D721Med (cell line): ENCODE results near the gene P2RX2.

Source experiments
- DNase-seq: peaks from one replicate; pipeline ENCODE4 v3.0.0; 2011; ENCODE audit warnings: low spot score; ENCODE audit not compliant: insufficient read length
- FAIRE-seq: peaks from 2 replicates; lab custom pipeline; 2011; peaks lifted over from hg19 to GRCh38; lab: Jason Lieb, UNC
- TF ChIP-seq, protein P1 (sequence below): IDR thresholded peaks from 2 replicates; pipeline ENCODE4 v1.5.1; 2012; ENCODE audit warnings: mild to moderate bottlenecking, control low read depth; ENCODE audit not compliant: insufficient read depth; ENCODE audit errors: missing control alignments

The P2RX2 gene

DNA sequence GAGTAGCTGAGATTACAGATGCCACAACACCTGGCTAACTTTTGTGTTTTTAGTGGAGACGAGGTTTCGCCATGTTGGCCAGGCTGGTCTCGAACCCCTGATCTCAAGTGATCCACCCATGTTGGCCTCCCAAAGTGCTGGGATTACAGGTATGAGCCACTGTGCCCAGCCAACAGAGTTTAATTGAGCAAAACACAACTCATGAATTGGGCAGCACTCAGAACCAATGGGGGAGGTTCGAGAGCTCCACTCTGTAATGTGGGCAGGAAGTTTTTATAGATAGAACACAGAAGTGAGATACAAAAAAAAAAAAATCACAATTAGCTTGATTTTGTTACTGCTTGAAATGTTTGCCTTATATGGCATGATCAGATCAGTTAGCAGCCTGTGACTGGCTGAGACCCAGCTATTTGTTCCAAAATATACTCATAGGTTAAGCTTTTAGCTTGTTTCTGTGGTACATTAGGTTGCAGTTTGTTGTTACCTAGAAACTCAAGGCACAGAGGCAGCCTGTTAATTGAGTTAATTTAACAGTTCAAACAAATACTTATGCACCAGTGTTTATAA, 1.4 kb upstream of the P2RX2 start:
- TF ChIP-seq, protein P1, sequence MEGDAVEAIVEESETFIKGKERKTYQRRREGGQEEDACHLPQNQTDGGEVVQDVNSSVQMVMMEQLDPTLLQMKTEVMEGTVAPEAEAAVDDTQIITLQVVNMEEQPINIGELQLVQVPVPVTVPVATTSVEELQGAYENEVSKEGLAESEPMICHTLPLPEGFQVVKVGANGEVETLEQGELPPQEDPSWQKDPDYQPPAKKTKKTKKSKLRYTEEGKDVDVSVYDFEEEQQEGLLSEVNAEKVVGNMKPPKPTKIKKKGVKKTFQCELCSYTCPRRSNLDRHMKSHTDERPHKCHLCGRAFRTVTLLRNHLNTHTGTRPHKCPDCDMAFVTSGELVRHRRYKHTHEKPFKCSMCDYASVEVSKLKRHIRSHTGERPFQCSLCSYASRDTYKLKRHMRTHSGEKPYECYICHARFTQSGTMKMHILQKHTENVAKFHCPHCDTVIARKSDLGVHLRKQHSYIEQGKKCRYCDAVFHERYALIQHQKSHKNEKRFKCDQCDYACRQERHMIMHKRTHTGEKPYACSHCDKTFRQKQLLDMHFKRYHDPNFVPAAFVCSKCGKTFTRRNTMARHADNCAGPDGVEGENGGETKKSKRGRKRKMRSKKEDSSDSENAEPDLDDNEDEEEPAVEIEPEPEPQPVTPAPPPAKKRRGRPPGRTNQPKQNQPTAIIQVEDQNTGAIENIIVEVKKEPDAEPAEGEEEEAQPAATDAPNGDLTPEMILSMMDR = no peak
- FAIRE-seq (no peak), DNase-seq (no peak)

DNA sequence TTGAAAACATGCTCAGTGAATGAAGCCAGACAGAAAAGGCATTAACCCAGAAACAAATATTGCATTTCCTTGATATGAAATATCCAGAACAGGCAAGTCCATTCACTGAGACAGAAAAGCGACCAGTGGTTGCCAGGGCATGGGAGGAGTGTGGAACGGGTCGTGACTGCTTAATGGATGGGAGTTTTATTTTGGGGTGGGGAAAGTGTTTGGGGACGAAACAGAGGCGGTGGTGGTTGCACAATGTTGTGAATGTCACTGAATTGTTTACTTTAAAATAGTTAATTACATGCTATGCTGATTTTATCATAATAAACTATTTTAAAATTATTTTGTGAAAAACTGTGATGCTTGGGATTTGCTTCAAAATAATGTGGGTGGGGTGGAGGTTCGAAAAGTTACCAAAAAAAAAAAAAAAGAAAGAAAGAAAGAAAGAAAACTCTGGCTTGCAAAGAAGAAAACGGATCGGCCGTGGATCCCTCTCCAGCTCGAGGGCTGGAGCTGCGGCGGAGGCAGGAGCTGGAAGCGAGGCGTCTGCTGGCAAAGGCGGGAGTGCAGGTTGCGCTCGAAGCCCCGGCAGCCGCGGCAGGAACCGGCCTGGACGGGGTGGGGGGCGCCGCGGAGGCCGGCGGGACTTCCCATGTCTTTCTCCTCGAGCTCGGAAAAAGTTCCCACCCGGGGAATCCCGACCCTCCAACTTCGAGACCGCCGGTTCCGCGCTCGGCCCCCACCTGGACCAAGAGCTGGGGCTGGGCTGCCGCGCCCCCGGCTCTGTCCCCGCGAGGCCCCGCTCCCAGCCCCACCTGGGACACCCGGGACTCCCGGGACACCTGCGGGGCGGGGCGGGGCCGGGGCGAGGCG, 524 bp upstream of the P2RX2 start:
- TF ChIP-seq, protein P1 = no peak
- no peak for FAIRE-seq
- DNase-seq = no peak

DNA sequence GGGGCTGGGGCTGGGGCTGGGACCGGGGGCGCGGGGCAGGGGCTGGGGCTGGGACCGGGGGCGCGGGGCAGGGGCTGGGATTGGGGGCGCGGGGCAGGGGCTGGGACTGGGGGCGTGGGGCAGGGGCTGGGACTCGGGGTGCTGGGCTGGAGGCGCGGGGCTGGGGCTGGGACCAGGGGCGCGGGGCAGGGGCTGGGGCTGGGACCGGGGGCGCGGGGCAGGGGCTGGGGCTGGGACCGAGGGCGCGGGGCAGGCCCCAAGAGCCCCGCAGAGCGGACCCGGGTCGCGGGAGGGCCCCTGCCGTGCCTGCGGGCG, 452 bp downstream of the P2RX2 start:
- FAIRE-seq = no peak
- no peak for DNase-seq
- TF ChIP-seq, protein P1 = no peak

DNA sequence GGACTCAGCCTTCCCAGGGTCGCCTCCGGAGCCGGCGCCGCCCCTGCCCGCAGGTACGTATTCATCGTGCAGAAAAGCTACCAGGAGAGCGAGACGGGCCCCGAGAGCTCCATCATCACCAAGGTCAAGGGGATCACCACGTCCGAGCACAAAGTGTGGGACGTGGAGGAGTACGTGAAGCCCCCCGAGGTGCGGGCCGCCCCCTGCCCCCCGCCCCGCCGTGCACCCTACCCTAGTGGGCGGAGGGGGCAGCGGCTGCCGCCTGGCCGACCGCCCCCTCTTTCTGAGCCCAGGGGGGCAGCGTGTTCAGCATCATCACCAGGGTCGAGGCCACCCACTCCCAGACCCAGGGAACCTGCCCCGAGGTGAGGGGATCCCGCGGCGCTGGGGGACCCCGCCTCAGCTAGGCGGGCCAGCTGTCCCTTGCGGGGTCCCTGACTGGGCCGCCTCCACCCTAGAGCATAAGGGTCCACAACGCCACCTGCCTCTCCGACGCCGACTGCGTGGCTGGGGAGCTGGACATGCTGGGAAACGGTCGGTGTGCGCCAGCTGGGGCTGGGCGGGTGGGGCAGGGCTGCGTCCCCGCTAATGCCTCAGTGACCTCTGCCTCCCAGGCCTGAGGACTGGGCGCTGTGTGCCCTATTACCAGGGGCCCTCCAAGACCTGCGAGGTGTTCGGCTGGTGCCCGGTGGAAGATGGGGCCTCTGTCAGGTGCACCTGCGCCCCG, 973 bp downstream of the P2RX2 start:
- no peak for FAIRE-seq
- TF ChIP-seq, protein P1 = no peak
- no peak for DNase-seq

DNA sequence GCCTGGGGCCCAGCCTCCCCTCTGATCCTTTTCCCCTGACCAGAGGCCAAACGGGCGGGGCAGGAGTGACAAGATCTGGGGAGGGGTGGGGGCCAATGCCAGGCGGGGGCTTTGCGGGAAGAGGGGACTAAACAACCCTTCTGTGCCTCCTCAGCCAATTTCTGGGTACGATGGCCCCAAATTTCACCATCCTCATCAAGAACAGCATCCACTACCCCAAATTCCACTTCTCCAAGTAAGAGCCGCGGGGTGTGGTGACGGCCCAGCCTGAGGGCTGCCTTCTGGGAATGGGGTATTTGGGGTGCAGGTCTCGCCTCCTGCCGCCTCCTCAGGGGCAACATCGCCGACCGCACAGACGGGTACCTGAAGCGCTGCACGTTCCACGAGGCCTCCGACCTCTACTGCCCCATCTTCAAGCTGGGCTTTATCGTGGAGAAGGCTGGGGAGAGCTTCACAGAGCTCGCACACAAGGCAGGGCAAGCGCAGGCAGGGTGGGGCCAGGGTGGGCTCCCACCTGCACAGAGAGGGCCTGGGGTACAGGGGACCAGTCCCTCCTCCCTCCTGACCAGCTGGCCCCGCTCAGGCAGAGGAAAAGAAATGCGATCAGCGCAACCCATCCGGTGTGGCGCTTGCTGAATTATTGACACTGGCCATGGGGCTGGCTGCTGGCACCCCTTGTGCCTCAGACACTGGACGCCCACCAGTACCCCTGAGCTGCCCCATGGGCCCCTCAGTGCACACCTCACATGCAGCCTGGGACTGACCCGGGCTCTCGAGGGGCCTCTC, 1.7 kb downstream of the P2RX2 start:
- DNase-seq = no peak
- FAIRE-seq = no peak
- TF ChIP-seq, protein P1 = no peak

DNA sequence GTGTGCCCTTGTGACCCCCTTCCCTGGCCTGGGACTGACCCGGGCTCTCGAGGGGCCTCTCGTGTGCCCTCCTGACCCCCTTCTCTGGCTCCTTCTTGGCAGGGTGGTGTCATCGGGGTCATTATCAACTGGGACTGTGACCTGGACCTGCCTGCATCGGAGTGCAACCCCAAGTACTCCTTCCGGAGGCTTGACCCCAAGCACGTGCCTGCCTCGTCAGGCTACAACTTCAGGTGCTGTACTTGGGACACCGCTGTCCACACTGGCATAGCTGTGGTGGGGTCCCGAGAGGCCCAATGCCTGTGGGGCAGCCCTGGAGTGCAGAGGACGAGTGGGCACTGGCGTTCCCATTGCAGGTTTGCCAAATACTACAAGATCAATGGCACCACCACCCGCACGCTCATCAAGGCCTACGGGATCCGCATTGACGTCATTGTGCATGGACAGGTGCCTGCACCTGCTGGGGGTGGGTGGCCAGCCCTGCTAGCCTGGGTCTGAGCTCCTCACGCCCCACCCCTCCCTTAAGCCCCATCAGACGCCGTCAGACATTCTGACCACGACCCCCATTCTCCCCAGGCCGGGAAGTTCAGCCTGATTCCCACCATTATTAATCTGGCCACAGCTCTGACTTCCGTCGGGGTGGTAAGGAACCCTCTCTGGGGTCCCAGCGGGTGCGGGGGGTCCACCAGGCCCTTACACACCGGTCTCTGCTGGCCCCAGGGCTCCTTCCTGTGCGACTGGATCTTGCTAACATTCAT, 2.5 kb downstream of the P2RX2 start:
- no peak for FAIRE-seq
- DNase-seq = no peak
- TF ChIP-seq, protein P1 = no peak
